Measurements from ENCODE around the gene IL4R.
"Not testable (repeated sequence)": the region's sequence is repeated elsewhere in the genome, so short reads cannot be mapped to it uniquely, and the experiment has no call there.

IL4R gene

DNA sequence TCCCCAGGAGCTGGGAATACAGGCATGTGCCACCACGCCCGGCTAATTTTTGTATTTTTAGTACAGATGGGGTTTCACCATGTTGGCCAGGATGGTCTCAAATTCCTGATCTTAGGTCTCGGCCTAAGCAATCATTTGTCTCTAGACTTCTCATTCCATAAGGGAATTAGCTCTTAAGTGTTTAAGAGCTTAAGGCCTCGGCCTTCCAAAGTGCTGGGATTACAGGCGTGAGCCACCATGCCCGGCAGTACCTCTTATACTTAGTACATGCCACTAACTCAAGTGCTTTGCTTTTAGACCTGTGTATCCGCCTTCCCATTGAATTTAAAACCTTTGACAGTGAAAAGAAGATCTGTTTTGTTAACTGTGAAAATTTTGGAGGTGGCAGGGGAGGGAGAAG lies 71.6 kb downstream of the IL4R start:
- DNase-seq = no peak

DNA sequence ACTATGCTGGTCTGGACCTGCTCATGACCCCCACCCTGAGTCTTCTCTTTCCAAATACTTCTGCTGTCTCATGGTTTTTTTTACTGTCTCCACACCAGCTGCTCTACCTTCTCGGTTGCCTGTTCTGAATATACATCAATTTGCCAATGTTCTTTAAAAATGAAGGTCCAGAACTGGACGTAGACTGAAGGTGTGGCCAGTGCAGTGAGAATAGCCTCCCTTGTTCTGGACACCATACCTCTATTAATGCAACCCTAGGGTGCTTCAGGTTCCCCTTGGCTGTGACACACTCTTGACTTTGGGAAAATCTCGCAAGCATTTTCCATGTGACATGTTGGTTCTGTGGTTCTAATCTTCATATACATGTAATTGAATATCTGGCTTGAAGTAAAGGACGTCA lies 72.9 kb downstream of the IL4R start:
- no peak for DNase-seq

DNA sequence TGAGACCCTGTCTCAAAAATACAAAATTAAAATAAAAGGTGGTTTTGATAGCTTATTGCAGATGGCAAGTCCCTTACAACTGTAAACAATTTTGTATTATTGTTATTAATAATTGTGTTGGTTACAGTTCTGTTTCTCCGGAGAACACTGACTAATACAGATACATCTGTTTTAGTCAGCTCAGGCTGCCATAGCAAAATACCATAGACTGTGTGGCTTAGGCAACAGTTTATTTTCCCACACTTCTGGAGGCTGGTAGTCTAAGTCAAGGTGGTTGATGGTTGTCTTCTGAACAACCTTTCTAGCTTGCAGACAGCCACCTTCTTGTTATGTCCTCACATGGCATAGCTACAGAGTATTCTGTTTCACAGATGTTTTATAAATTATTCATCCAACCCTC lies 74.0 kb downstream of the IL4R start:
- no peak for DNase-seq

DNA sequence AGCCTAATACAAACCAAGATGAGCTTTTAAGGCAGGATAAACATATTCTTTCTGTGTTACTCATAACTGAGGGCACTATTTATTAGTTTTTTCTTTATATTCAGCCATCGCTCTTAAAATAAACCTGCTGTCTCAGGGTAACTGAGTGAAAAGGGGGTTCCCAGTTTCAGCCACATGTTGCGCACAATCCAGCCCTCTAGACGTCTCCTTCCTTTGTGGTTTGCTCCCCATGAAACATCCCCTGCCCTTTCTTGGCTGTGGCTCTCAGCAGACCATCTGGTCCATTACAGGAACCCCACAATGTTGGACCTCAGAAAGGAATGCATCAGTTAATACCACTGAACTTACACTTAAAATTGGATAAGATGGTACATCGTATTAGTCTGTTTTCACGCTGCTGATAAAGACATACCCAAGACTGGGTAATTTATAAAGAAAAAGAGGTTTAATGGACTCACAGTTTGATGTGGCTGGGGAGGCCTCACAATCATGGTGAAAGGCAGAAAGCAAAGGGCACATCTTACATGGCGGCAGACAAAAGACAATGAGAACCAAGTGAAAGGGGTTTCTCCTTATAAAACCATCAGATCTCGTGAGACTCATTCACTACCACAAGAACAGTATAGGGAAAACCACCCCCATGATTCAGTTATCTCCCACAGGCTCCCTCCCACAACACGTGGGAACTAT lies 75.6 kb downstream of the IL4R start:
- DNase-seq = no peak

DNA sequence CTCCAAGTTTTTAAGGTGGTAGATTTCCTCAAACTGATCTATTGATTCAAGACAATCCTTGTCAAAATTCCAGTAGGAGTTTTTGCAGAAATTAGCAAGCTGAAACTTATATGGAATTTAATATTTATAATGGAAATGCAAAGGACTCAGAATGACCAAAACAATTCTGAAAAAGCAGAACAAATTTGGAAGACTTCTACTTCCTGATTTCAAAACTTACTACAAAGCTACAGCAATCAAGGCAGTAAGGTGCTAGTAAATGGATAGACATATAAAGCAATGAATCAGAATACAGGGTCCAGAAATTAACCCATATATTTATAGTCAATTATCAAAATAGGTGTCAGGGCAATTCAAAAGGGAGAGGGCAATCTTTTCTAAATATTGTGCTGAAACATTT lies 76.4 kb downstream of the IL4R start:
- no peak for DNase-seq

DNA sequence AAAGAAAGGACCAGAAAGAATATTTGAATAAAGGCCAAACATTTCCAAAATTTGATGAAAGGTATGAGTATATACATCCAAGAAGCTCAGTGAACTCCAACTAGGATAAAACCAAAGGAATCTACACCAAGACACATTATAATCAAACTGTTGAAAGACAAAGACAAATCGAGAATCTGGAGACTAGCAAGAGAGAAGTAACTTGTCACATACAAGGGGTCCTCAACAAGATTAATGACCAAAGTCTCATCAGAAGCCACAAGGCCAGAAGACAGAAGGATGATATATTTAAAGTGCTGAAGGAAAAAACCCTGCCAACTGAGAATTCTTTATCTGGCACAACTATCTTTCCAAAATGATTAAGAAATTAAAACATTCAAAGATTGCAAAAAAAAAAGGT lies 78.9 kb downstream of the IL4R start:
- DNase-seq = no peak

DNA sequence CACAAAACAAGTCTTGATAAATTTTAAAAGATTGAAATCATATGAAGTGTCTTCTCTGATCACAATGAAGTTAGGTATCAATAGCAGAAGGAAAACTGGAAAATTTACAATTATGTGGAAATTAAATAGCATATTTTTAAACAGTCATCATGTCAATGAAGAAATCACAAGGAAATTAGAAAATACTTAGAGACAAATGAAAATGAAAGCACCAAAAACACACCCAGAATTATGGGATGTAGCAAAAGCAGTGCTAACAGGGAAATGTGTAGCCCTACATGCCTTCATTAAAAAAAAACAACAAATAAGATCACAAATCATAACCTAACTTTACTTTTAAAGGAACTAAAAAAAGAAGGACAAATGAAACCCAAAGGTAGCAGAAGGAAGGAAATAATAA lies 80.7 kb downstream of the IL4R start:
- no peak for DNase-seq

DNA sequence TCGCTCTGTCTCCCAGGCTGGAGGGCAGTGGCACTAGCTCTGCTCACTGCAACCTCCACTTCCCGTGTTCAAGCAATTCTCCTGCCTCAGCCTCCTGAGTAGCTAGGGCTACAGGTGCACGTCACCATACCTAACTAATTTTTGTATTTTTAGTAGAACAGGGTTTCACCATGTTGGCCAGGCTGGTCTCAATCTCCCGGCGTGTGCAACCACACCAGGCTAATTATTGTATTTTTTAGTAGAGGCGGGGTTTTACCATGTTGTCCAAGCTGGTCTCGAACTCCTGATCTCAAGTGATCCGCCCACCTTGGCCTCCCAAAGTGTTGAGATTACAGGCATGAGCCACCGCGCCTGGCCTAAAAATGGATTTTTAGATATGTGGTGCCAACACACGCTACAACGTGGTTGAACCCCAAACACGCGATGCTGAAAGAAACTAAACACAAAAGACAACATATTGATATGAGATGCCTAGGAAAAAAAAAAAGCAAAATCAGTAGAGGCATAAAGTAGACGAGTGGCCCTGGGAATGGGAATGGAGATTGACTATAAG lies 84.6 kb downstream of the IL4R start:
- DNase-seq = not testable (repeated sequence)

DNA sequence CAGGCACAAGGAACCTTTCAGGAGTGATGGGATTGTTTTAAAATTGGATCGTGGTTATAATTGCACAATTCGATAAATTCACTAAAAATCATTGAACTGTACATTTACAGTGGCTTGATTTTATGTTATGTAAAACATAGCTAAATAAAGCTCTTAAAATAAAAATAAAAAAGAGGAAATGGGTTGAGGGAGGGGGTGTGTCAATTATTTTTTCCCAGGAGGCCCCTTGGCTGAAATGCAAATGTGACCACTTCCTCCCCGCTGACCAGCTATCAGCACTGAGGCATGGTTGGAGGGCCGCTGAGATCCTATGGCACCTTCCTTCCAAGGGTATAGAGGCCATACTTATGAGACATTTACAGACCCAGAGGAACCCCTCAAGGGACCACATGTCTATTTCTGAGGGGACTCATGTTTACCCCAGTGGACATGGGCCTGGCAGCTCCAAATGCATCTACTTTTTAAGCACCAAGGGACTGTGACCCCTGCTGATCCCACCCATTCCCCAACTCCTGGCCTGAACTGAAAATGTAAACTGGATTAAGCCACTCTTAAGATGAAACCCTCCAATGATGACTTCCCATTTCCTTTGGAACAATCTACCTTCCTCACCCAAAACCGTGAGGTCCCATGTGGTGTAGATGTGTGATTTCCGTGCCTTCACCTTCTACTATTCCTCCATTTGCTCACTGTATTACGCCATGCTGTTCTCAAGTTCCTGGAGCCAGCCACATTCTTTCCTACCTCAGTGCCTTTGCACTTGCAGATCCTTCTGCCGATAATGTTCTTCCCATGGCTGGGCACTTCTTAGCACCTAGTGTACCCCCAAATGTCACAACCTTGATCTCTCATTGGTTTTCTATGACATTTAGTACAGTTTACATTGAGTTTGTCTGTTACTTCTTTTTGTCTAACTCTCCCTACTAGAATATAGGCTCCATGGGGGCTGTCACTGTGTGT lies 85.4 kb downstream of the IL4R start:
- DNase-seq = no peak

DNA sequence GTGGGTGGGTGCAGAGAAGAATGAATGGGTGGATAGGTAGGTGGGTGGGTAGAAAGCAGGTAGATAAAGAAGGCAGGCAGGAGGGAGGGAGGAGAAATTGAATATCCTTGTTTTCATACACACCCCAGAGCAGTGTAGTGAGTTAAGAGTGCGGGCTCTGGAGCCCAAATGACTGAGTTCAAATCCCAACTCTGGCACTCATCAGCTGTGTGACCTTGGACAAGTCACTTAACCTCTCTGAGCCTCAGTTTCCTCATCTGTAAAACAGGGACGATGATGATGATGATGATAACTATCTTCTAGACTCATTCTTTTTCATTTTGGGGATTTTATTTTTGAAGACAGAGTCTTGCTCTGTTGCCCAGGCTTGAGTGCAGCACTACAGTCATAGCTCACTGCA lies 86.2 kb downstream of the IL4R start:
- DNase-seq = no peak

DNA sequence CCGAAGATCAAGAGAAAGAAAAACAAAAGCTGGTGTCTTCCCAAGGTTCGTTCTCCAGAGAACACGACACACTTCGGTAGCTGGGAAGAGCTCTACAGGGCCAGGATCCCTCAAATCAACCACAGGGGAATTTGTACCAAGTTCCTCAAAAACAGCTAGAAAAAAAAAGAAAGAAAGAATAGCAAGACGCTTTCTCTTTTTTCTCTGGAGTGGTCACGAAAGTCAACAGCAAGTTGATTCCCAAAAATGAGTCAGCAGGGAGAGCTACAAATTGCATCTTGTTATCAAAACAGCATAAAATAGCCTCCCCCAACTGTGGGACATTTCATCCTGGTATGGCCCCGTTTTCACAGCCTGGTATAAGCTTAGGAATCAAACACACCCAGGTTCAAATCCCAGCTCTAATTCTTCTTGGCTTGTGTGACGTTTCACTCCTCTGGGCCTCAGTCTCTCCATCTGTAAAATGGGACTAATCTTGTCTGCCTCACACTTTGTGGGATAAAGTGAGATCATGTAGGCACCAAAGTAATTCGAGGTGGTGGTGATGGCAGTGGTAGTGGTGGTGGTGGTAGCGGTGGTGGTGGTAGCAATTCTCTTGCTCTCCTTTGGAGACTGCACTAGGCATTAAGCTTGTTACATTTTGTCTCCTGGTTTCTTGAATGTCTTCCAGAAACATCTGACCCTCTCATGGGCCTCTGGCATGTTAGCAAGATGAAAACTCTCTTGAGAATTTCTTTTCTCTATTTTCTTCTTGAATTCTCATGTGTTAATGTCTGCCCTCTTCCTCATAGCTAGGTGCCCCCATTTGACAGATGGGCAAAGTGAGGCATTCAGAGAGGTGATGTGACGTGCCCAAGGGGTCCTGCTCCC lies 87.2 kb downstream of the IL4R start:
- no peak for DNase-seq

DNA sequence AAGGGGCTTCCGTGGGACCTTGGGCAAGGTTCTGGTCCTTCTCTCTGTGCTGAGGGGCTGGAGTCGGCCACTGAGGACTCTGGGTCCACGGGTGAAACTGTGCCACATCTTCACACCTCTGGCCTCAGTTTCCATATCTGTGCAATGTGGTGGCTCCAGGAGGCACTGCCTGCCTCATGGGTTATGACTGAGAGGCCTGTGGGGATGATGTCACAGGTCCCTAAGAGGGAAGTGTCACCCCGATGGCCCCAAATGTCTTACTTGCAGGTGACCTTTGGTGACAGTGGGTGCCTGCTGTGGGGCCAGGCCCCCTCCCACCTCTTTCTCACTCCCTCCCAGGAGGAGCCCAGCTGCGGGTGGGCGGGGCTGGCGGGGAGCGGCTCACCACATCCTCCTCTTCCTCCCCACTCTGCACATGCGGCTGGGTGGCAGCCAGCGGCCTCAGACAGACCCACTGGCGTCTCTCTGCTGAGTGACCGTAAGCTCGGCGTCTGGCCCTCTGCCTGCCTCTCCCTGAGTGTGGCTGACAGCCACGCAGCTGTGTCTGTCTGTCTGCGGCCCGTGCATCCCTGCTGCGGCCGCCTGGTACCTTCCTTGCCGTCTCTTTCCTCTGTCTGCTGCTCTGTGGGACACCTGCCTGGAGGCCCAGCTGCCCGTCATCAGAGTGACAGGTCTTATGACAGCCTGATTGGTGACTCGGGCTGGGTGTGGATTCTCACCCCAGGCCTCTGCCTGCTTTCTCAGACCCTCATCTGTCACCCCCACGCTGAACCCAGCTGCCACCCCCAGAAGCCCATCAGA lies 88.2 kb downstream of the IL4R start, which contains the start of gene IL21R:
Gene IL21R (plus strand): TSS at position 407 of the 801 bp plus-strand sequence. CDS start 27,898 bp downstream, outside the sequence.
- no peak for DNase-seq

DNA sequence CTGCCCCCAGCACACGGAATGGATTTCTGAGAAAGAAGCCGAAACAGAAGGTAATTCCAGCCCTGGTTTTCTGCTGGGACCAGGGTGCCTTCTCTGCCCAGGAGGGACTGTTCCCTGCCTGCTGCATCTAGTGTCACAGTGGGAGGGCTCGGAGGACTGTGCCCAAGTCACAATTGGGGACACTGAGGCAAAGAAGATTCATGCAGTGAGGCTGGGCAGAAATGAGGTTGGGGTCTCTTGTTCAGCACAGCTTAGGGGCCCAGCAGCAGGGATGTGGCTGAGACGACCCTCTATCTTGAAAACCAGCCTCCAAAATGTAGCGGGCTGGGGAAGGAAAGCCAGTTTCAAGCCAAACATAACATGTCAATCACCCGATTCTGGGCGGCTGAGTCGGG lies 88.8 kb downstream of the IL4R start:
- no peak for DNase-seq

DNA sequence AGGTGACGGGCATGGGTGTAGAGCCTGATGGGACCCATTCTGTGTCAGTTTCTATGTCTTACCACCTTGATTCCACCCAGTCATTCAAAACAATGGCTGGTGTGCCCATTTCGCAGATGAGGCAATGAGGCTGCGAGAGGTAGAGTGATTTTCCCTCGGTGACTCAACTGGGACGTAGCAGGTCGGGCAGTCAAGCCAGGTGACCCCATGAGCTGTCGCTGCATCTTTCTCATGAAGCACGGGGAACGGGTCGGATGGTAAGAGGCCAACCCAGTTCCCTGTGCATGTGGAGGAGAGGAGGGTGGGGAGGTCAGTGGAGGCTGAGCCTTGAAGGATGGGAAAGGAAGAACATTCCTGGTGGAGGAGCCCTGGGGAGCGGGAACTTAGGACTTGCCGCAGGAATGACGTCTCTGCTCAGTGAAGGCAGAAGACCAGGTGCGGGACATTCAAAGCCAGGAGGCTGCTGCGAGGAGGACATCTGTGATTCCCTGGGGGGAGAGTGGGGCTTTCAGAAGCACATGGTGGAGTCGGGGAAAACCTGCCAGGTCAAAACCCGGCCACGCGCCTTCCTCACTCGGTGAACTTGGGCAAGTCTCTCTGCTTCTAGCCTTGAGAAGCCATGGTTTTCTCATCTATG lies 89.3 kb downstream of the IL4R start:
- DNase-seq = no peak

DNA sequence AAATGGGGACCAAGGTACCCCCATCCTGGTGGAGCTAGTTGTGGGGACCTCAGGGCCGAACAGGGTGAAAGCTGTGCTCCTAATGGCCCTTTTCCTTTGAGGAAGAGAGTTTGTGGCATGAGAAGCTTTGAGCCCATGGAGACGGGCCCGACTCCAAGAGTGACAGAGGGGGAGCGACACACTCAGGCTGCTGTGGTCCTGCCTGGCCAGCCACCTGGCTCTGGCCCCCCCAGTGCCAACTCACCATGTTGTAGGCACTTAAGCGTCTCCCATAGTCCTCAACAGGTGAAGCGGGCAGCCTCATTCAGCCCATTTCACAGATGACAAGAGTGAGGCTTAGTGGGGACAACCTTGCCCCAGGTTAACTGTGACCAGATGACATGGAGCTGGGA lies 89.8 kb downstream of the IL4R start:
- no peak for DNase-seq

DNA sequence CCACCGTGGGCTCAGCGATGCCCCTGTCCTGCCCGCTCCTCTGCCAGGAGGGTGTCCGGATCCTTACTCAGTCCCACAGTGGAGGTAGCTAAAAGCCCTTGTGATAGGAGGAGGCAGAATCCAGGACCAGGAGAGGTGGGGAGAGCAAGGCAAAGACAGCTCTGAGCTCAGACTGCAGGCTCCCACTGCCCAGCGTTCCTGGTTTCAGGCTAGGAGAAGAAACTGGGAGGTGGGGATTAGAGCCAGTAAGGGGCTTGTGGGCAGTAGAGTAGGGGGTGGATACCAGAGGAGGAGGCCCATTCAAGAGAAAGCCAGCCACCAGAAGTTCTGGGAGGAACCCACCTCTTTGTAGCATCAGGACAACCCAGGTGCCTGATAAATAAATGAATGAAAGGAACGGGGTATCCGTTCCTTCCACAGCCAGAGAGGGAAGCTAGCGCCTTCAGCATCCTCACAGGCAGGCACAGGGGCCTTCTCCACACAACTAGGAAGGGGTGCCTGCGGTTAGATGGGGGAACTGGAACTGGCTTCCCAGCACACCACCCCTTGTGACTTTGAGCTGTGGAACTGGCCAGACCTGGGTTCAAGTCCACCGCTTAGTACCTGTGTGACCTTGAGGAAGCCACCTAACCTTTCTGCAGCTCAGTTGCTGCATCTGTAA lies 90.5 kb downstream of the IL4R start:
- no peak for DNase-seq

DNA sequence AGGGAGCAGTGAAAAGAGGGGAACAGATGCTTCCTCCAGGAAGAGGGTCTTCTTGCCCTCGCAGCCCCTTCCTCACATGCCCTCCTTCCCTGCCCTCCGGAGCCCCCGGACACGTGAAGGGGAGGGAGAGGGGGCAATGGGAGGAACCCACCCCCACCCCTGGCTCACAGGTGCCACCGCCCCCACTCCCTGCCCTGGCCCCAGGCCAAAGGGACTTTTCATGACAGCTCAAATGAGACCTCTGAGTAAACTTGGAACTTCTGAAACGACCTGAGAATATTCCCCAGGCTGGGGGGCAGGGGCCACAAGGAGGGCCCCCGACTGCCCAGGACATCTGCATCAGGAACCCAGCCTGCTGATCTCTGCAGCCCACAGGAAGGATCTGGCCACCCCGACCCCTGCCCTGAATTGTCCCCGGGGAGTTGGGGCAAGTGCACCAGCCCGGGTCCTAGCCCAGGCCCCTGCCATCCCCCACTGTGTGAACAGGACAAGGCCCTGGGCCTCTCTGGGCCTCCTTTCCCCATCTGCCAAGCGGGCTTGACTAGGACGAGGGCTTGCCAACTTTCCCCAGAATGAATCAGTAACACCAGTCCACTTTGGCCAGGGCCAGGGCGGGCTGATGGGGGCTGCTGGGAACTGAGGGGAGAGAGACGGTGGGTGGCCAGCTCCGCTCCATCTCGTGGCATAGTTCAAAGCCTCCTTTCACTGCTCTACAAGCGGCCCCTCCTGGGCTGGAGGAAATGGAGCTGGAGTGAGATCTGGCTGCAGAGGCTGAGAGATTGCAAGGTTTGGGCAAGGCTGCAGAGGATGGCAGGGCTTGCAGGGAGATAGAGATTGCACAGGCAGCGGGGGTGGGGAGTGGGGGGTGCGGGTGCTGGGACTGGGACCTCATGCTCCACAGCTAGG lies 92.0 kb downstream of the IL4R start:
- DNase-seq = no peak

DNA sequence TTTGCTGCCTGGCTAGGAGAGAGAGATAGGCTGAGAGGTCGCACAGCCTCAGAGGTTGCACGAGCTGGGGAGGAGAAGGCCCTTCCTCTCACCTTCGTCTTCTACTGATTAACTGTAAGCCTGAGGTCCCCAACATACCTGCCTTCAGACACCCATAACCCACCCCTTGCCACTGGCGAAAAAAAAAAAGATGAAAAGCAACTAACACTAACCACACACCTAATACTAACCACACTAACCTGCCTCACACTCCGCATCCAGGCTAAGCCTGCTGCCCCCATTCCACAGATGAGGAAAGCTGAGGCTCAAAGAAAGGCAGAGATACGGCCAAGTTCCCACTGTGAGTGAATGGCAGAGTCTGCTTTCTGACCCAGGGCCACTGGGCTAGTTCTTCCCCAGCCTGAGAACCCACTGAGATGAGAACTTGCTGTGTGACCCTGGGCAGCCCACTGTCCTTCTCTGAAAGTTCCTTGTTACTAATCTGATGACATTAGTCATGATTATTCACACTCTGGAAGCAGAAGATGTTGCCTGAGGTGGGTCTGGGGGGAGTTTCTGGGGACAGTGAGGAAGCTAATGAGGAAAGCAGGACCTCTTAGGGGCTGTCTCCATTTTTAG lies 92.8 kb downstream of the IL4R start:
- no peak for DNase-seq

DNA sequence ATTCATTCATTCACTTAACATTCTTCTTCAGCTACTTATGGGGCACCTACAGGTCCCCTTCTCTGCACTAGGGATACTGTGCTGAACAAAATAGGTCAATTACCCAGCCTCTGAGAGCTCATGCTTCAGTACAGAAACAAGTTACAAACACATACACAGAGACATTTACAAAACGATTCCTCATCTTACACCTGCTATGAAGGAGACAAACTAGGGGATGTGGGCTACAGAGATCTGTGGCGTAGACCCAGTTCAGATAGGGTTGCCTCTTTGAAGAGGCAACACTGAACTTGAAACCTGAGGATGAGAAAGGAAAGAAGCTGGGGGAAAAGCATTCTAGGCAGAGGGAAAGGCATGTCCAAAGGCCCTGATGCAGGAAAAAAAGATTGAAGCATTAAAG lies 93.4 kb downstream of the IL4R start:
- no peak for DNase-seq
